Measurements from ENCODE around the gene APC.
A peak's percentile ranks its signal among the peaks of the same experiment; 100 is the strongest.

The APC gene

GRCh38 chr5:112707187-112708102, 30.2 kb upstream of the APC start:
- Histone ChIP-seq H3K79me2 (ENCODE audit: low read length) (peaks cover 48% of the 10 kb centered on the region), H3K9me2 (replicated peaks; ENCODE audit: insufficient read depth, low read length) (no peaks in the 10 kb centered on the region), H3K27ac (ENCODE audit: low read length) (peak overlapping the region; percentile 72; the same call in 1 of the 2 replicates), H3K4me2 (ENCODE audit: low read depth, low read length) (peak overlapping the region; percentile 92), H3K4me1 (ENCODE audit: low read length) (peaks cover 17% of the 10 kb centered on the region), H3K36me3 (replicated peaks; ENCODE audit: insufficient read depth, low read length) (no peaks in the 10 kb centered on the region), H2AFZ (ENCODE audit: low read length) (peak overlapping the region; percentile 91), H3F3A (ENCODE audit: insufficient read depth, low read length) (no peaks in the 10 kb centered on the region), H3K9ac (ENCODE audit: low read length) (peak overlapping the region; percentile 81), H3K4me3 (ENCODE audit: low read length) (peak overlapping the region; percentile 94), H4K20me1 (ENCODE audit: insufficient read depth, low read length) (no peaks in the 10 kb centered on the region), H3K9me3 (replicated peaks; ENCODE audit: insufficient read depth, low read length) (no peaks in the 10 kb centered on the region), H3K27me3 (replicated peaks; ENCODE audit: insufficient read depth, low read length) (no peaks in the 10 kb centered on the region)
- TF ChIP-seq EZH2phosphoT487 (IDR thresholded peaks at IDR 0.05; ENCODE audit: low read length) (no peak), EZH2 (optimal IDR thresholded peaks at IDR 0.05; ENCODE audit: low read depth, low read length) (no peak), CTCF (IDR thresholded peaks at IDR 0.05; ENCODE audit: low read length) (no peak)
- peak; percentile 99 for DNase-seq

GRCh38 chr5:112708103-112708622, 29.5 kb upstream of the APC start:
- H3K27me3 ChIP-seq (replicated peaks; ENCODE audit: insufficient read depth, low read length) = no peaks in the 10 kb centered on the region
- H3K9me2 ChIP-seq (replicated peaks; ENCODE audit: insufficient read depth, low read length) = no peaks in the 10 kb centered on the region
- DNase-seq = no peak
- peak overlapping the region; percentile 92 for H3K4me2 ChIP-seq (ENCODE audit: low read depth, low read length)
- H4K20me1 ChIP-seq (ENCODE audit: insufficient read depth, low read length) = no peaks in the 10 kb centered on the region
- no peaks in the 10 kb centered on the region for H3K9me3 ChIP-seq (replicated peaks; ENCODE audit: insufficient read depth, low read length)
- H2AFZ ChIP-seq (ENCODE audit: low read length) = peak overlapping the region; percentile 91
- no peak for TF ChIP-seq CTCF (IDR thresholded peaks at IDR 0.05; ENCODE audit: low read length)
- no peak for TF ChIP-seq EZH2 (optimal IDR thresholded peaks at IDR 0.05; ENCODE audit: low read depth, low read length)
- TF ChIP-seq EZH2phosphoT487 (IDR thresholded peaks at IDR 0.05; ENCODE audit: low read length) = no peak
- H3K9ac ChIP-seq (ENCODE audit: low read length) = peak overlapping the region; percentile 81
- H3F3A ChIP-seq (ENCODE audit: insufficient read depth, low read length) = no peaks in the 10 kb centered on the region
- H3K79me2 ChIP-seq (ENCODE audit: low read length) = peaks cover 54% of the 10 kb centered on the region
- H3K27ac ChIP-seq (ENCODE audit: low read length) = peak overlapping the region; percentile 72; the same call in 1 of the 2 replicates
- H3K4me1 ChIP-seq (ENCODE audit: low read length) = peaks cover 17% of the 10 kb centered on the region
- H3K36me3 ChIP-seq (replicated peaks; ENCODE audit: insufficient read depth, low read length) = no peaks in the 10 kb centered on the region
- peak overlapping the region; percentile 94 for H3K4me3 ChIP-seq (ENCODE audit: low read length)

GRCh38 chr5:112709416-112709815, 28.3 kb upstream of the APC start:
- no peaks in the 10 kb centered on the region for H3K9me3 ChIP-seq (replicated peaks; ENCODE audit: insufficient read depth, low read length)
- H3K4me2 ChIP-seq (ENCODE audit: low read depth, low read length) = peak overlapping the region; percentile 92; the same call in 1 of the 2 replicates
- no peak overlapping the region for H2AFZ ChIP-seq (ENCODE audit: low read length)
- no peaks in the 10 kb centered on the region for H3K27me3 ChIP-seq (replicated peaks; ENCODE audit: insufficient read depth, low read length)
- TF ChIP-seq CTCF (IDR thresholded peaks at IDR 0.05; ENCODE audit: low read length) (no peak), EZH2 (optimal IDR thresholded peaks at IDR 0.05; ENCODE audit: low read depth, low read length) (no peak), EZH2phosphoT487 (IDR thresholded peaks at IDR 0.05; ENCODE audit: low read length) (no peak)
- no peaks in the 10 kb centered on the region for H4K20me1 ChIP-seq (ENCODE audit: insufficient read depth, low read length)
- H3K9ac ChIP-seq (ENCODE audit: low read length) = no peak overlapping the region
- H3F3A ChIP-seq (ENCODE audit: insufficient read depth, low read length) = no peaks in the 10 kb centered on the region
- H3K9me2 ChIP-seq (replicated peaks; ENCODE audit: insufficient read depth, low read length) = no peaks in the 10 kb centered on the region
- H3K36me3 ChIP-seq (replicated peaks; ENCODE audit: insufficient read depth, low read length) = no peaks in the 10 kb centered on the region
- H3K4me3 ChIP-seq (ENCODE audit: low read length) = no peak overlapping the region
- H3K79me2 ChIP-seq (ENCODE audit: low read length) = peaks cover 64% of the 10 kb centered on the region
- no peak overlapping the region for H3K27ac ChIP-seq (ENCODE audit: low read length)
- DNase-seq = no peak
- peaks cover 17% of the 10 kb centered on the region for H3K4me1 ChIP-seq (ENCODE audit: low read length)
